ENCODE results near the gene ETF1.
A peak's percentile ranks its signal among the peaks of the same experiment; 100 is the strongest.
"Not testable (repeated sequence)": the region's sequence is repeated elsewhere in the genome, so short reads cannot be mapped to it uniquely, and the experiment has no call there.

The ETF1 gene

GRCh38 chr5:138528744-138529469, 14.1 kb downstream of the ETF1 start:
- DNase-seq: no peak

GRCh38 chr5:138528208-138528607, 14.8 kb downstream of the ETF1 start:
- DNase-seq: no peak

GRCh38 chr5:138527170-138527569, 15.9 kb downstream of the ETF1 start:
- DNase-seq: no peak

GRCh38 chr5:138523406-138523805, 19.6 kb downstream of the ETF1 start:
- no peak for DNase-seq

- DNase-seq: no peak
Measured at GRCh38 chr5:138520971-138521370, 22.1 kb downstream of the ETF1 start.

- DNase-seq: no peak
Measured at GRCh38 chr5:138517437-138517836, 25.6 kb downstream of the ETF1 start.

GRCh38 chr5:138515556-138516245, 27.3 kb downstream of the ETF1 start:
- DNase-seq: no peak

- DNase-seq: no peak
Measured at GRCh38 chr5:138514021-138514420, 29.0 kb downstream of the ETF1 start.

GRCh38 chr5:138508958-138509357, 34.1 kb downstream of the ETF1 start:
- DNase-seq: no peak

- DNase-seq: not testable (repeated sequence)
Measured at GRCh38 chr5:138507485-138507884, 35.6 kb downstream of the ETF1 start.

GRCh38 chr5:138506370-138507306, 36.4 kb downstream of the ETF1 start:
- DNase-seq: no peak

GRCh38 chr5:138504799-138505198, 38.2 kb downstream of the ETF1 start:
- DNase-seq: no peak

- DNase-seq: peak; percentile 61
Measured at GRCh38 chr5:138503487-138504270, 39.4 kb downstream of the ETF1 start.

GRCh38 chr5:138502521-138502920, 40.5 kb downstream of the ETF1 start:
- no peak for DNase-seq

GRCh38 chr5:138502121-138502520, 40.9 kb downstream of the ETF1 start:
- no peak for DNase-seq

GRCh38 chr5:138498376-138498775, 44.7 kb downstream of the ETF1 start:
- DNase-seq: no peak

- DNase-seq: no peak
Measured at GRCh38 chr5:138495351-138495750, 47.7 kb downstream of the ETF1 start.

GRCh38 chr5:138492560-138493045, 50.4 kb downstream of the ETF1 start:
- no peak for DNase-seq

GRCh38 chr5:138491669-138492559, 51.1 kb downstream of the ETF1 start:
- peak; percentile 91 for DNase-seq

GRCh38 chr5:138491284-138491648, 51.8 kb downstream of the ETF1 start:
- no peak for DNase-seq

- no peak for DNase-seq
Measured at GRCh38 chr5:138490648-138491283, 52.3 kb downstream of the ETF1 start.

Data from fibroblast of skin of back (primary cell).